Measurements from ENCODE around the gene ITGB1.

ITGB1 gene

GRCh38 chr10:32943854-32944661 lies 14.0 kb downstream of the ITGB1 start:
- TF ChIP-seq CTCF (IDR thresholded peaks at IDR 0.05; ENCODE audit: low read depth, low read length), result no peak
- no peaks in the 10 kb centered on the region for H3K9me3 ChIP-seq
- no peak overlapping the region for H3K4me3 ChIP-seq (ENCODE audit: low read depth, low read length)
- no peaks in the 10 kb centered on the region for H3K27me3 ChIP-seq
- H3K4me1 ChIP-seq, result peaks cover 4% of the 10 kb centered on the region; the same call in 1 of the 2 replicates
- peak; percentile 19 for DNase-seq
- H3K36me3 ChIP-seq, result no peaks in the 10 kb centered on the region

- no peaks in the 10 kb centered on the region for H3K9me3 ChIP-seq
- no peak overlapping the region for H3K4me3 ChIP-seq (ENCODE audit: low read depth, low read length)
- peaks cover 6% of the 10 kb centered on the region; the same call in 1 of the 2 replicates for H3K4me1 ChIP-seq
Measured at GRCh38 chr10:32943395-32943794, 14.6 kb downstream of the ITGB1 start.

GRCh38 chr10:32942081-32942480 lies 15.9 kb downstream of the ITGB1 start:
- no peak for TF ChIP-seq CTCF (IDR thresholded peaks at IDR 0.05; ENCODE audit: low read depth, low read length)

More at GRCh38 chr10:32943395-32943794, 14.6 kb downstream of the ITGB1 start:
- H3K27me3 ChIP-seq, result no peaks in the 10 kb centered on the region
- no peaks in the 10 kb centered on the region for H3K36me3 ChIP-seq
- no peak for TF ChIP-seq CTCF (IDR thresholded peaks at IDR 0.05; ENCODE audit: low read depth, low read length)
- no peak for DNase-seq

GRCh38 chr10:32941357-32941756 lies 16.7 kb downstream of the ITGB1 start:
- Histone ChIP-seq H3K36me3 (no peaks in the 10 kb centered on the region), H3K27me3 (no peaks in the 10 kb centered on the region), H3K4me3 (ENCODE audit: low read depth, low read length) (no peak overlapping the region), H3K9me3 (no peaks in the 10 kb centered on the region), H3K4me1 (peaks cover 10% of the 10 kb centered on the region; the same call in 1 of the 2 replicates)
- no peak for DNase-seq
- TF ChIP-seq CTCF (IDR thresholded peaks at IDR 0.05; ENCODE audit: low read depth, low read length), result no peak

More at GRCh38 chr10:32942081-32942480, 15.9 kb downstream of the ITGB1 start:
- Histone ChIP-seq H3K27me3 (no peaks in the 10 kb centered on the region), H3K4me3 (ENCODE audit: low read depth, low read length) (no peak overlapping the region), H3K9me3 (no peaks in the 10 kb centered on the region), H3K4me1 (peaks cover 10% of the 10 kb centered on the region; the same call in 1 of the 2 replicates), H3K36me3 (no peaks in the 10 kb centered on the region)
- DNase-seq, result no peak

GRCh38 chr10:32940321-32941301 lies 17.4 kb downstream of the ITGB1 start:
- Histone ChIP-seq H3K4me1 (peaks cover 10% of the 10 kb centered on the region; the same call in 1 of the 2 replicates), H3K36me3 (no peaks in the 10 kb centered on the region), H3K27me3 (no peaks in the 10 kb centered on the region), H3K9me3 (no peaks in the 10 kb centered on the region), H3K4me3 (ENCODE audit: low read depth, low read length) (no peak overlapping the region)
- no peak for DNase-seq
- TF ChIP-seq CTCF (IDR thresholded peaks at IDR 0.05; ENCODE audit: low read depth, low read length), result no peak
